GM19239 (cell line): ENCODE data around the gene AKT2.

Source experiments
- DNase-seq: peaks from one replicate; pipeline ENCODE4 v3.0.0; 2011; ENCODE audit warnings: low spot score; ENCODE audit not compliant: insufficient read length
- FAIRE-seq: peaks from 2 replicates; lab custom pipeline; 2011; peaks lifted over from hg19 to GRCh38; lab: Jason Lieb, UNC

AKT2 gene

DNA sequence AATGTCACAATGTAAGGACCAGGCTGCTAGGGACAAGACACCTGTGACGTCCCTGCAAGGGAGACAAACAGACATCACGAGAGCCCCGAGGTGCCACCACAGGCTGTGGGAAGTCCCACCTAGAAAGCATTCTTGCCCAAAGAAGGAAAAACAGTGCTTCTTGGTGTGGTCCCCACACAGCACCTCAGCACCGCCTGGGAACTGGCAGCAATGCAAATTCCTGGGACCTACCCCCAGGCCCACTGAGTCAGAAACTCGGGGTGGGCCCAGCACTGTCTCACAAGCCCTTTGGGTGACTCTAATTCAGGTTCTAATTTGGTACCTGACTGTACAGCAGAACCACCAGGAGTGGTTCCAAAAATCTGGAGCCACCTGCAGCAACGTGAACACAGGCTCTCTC is 44.8 kb downstream of the AKT2 start:
- FAIRE-seq (no peak), DNase-seq (no peak)

DNA sequence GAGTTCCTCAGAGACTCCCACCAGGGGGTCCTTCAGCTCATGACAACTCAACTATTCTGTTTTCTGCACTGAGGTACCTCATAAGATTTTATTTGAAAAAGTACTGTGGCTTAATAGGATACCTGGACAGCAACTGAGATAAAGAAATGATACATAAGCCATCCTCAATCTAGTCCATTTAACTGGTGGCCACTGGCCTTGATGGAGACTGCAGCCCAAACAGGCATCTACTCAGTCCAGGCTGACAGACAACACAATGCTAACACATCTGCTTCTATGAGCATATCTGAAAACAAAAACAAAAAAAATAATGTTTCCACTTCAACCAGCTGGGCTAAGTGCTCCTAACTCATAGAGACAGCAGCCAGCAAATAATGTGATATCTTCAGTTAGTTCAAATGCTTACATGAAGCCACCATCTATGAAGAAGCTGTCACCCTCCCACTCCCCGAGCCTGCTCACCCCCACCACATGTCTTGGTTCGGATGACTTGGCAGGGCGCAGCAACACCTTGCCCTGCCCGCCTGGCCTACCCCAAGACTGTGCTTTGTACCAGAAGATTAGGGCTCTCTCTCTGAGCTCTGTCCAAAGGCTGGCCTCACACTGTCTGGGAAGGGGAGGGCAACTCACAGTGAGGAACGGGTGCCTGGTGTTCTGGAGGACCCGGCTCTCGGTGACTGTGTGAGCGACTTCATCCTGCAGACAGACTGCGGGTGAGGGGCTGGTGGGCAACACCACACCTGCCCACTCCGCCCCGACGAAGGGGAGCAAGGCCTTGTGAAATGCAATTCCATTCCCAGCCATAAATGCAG is 45.5 kb downstream of the AKT2 start:
- DNase-seq (no peak), FAIRE-seq (no peak)

DNA sequence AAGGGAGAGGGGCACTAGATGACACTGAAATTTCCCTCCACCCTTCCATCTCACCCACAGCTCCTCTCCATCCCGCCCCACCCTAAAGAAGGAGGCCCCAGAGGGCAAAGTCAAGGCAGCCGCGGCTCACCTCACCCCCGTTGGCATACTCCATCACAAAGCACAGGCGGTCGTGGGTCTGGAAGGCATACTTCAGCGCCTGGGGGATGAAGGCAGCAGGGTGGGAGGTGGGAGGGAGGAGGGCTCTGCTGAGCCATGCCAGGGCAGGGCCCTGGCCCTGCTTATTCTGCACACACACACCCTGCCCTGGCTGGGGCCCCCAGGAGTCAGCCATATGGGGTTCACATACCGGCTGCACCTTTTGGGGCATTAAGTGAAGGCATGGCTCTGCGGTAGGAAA is 46.4 kb downstream of the AKT2 start:
- no peak for DNase-seq
- no peak for FAIRE-seq

DNA sequence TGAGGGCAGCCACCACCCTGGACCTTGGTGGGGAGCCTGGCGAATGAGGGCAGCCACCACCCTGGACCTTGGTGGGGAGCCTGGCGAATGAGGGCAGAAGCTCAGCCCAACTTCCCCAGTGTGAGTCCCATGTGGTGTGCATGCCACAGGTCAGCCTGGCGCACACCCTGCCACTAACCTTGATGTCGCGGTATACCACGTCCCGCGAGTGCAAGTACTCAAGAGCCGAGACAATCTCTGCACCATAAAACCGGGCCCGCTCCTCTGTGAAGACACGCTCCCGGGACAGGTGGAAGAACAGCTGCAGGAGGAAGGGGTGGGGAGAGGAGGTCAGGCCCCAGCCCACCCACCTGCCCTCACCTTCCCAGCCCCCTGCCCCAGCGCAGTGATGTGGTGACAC is 47.4 kb downstream of the AKT2 start:
- FAIRE-seq (no peak), DNase-seq (no peak)

DNA sequence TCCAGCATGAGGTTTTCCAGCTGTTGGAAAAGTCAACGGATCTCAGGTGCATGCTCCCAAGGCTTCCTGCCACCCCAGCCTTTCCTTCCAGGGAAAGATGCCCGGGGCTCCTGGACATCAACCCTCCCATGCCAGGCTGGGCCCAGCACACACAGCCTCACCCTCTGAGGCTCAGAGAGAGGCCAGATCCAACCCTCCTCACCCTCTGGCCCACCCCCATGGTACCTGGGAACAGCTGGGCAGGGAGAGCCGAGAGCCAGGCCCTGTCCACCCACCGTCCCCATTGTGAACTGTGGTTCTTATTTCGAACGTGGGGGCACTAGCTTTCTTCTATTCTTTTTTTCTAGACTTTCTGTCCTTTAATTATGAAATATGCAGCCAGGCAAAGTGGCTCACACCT is 48.8 kb downstream of the AKT2 start:
- FAIRE-seq (no peak), DNase-seq (no peak)

DNA sequence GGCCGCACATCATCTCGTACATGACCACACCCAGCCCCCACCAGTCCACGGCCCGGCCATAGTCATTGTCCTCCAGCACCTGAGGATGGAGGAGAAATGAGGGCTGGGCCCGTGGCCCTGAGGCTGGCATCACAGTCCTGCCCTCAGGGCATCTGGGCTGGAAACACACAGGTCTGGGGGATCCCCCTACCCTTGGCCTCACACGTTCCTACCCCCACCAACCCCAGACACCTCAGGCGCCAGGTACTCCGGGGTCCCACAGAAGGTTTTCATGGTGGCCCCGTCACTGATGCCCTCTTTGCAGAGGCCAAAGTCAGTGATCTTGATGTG is 49.2 kb downstream of the AKT2 start:
- FAIRE-seq (no peak), DNase-seq (no peak)

DNA sequence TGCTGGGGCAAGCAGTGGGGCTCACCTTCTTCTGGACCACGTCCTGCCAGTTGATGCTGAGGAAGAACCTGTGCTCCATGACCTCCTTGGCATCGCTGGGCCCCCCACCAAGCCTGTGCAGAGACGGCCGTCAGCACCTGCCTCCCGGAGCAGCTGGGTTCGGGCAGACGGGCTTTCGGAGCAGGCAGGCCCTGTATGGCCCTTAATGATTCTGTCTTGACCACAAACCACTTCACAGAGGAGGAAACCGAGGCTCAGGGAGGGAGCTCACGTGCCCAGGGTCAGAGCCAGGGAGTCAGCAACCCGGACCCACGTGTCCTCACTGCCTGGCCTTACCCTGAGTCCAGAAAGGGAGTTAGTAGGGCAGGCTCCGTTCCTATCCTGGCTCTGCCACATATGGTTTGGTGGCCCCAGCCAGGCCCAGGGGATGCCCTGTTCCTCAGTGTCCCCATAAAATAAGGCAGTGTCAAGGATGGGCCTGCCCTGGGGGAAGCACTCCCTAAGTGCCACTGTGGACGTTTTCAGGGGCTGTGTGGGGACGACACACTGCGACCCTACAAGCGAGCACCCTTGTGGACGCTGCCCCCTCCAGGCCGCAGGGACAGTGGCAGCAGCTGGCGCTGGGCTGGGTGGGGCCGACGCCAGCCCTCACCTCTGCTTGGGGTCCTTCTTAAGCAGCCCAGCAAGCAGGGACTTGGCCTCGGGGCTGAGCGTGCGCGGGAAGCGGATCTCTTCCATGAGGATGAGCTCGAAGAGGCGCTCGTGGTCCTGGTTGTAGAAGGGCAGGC is 49.7 kb downstream of the AKT2 start:
- DNase-seq (no peak), FAIRE-seq (no peak)

DNA sequence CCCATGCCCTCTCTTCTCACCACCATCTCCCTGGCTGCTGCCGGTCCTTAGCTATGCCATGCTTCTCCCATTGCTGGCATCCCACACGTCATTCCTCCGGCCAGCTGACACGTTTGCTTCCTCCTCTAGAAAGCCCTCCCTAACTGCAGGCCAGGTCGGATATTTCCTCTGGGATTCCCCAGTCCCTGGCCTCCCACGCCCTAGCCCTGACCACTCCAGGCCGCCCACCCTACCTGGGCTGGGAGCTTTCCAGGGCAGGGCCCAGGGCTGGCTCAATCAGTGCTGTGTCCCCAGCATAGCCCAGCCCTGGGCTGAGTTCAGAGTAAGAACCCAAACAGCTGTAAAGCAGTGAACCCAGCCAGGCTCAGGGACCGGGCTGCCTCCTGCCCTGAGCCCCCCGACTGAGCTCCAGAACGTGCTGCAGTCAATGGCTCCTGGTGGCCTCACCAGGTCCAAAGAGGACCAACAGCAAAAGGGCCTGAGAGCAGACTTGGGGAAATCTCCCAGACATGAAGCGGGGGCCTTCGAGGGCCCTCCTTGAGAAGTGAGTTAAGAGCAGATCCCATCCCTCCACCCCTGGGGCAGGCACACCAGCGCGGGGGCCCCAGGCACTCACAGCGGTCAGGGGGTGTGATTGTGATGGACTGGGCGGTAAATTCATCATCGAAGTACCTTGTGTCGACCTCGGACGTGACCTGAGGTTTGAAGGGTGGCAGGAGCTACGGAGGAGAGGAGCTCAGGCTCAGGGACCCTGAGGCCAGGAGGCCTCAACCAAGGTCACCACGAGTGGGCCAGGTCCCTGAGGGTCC is 50.5 kb downstream of the AKT2 start:
- FAIRE-seq, result no peak
- no peak for DNase-seq

DNA sequence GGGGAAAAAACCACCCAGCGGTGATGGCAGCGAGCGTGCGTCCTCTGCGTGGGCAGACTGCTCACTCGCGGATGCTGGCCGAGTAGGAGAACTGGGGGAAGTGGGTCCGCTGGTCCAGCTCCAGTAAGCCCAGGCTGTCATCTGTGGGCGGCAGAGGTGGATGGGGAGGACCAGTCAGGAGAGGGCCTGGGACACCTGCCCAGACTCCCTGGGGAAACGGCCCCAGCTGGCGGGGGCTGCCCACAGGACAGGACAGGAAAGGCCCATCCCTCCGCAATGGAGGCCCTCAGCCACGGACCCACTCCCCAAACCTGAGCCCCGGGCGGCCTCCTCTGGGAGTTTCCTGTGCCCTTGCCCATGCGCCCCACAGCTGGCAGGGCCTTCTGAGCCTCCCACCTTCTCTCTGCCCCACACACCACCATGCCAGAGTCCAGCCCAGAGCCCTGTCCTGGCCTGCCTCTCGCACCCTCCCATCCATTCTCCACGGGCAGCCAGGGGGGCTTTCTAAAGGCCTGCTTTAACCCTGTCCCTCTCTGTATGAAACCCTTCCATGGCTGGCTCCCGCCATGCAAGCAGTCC is 51.2 kb downstream of the AKT2 start:
- FAIRE-seq, result no peak

DNA sequence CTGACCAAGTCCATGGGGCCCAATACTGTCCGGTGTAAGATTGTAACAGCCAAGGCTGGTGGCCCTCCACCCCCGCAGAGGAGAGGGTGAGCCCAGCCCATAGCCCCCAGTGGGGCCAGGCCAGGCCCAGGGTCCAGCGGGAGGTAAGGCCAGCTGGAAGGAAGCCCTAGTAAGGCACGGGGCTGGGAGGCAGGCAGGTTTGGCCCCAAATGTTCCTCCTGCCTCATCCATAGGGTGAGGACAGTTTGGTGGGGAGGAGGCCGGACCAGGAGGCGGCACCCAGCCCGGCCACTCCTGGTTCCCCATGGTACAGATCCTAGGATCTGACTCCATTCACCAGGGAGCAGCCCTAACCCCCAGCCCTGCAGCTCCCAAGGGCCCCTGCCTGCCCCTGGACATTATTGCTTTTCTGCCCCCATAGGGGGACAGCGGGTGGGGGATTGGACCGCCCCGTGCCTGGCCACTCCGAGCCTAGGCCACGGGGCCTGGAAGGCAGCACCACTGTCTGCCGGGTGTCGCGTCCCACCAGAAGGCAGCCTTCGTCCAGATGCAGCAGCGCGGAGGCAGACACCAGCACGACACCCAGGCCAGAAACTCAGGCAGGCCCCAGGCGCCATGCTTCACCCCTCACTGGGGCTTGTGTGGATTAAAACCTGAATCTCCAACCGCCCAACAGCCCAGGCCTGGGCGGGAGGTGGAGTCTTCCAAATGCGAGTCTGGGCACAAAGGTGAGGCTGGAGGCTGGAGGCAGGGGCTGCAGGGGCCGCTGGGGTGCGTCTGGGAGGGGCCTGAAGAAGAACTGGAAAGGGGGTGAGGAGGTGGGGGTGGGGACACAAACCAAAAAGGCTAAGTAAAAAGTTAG is 52.0 kb downstream of the AKT2 start:
- DNase-seq (no peak), FAIRE-seq (no peak)

More for the DNA sequence above, 51.2 kb downstream of the AKT2 start:
- DNase-seq, result no peak

DNA sequence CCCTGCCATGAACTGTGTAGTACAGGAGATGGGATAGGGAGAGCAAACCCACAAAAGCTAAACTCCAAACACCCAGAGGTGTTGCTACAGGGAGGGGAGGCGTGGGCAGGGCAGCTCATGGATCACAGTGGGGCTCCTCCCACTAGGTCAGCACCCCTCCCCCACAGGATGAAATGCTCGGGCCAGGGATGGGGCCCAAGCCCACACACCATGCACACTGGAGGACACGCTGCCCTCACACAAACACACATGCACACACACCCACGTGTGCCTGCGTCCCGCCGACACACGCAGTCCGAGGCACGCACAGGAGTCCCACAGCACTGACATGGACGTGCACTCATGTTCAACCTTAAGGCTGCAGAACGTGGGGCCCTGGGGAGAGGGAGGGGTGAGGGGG is 52.7 kb downstream of the AKT2 start:
- DNase-seq, result no peak

DNA sequence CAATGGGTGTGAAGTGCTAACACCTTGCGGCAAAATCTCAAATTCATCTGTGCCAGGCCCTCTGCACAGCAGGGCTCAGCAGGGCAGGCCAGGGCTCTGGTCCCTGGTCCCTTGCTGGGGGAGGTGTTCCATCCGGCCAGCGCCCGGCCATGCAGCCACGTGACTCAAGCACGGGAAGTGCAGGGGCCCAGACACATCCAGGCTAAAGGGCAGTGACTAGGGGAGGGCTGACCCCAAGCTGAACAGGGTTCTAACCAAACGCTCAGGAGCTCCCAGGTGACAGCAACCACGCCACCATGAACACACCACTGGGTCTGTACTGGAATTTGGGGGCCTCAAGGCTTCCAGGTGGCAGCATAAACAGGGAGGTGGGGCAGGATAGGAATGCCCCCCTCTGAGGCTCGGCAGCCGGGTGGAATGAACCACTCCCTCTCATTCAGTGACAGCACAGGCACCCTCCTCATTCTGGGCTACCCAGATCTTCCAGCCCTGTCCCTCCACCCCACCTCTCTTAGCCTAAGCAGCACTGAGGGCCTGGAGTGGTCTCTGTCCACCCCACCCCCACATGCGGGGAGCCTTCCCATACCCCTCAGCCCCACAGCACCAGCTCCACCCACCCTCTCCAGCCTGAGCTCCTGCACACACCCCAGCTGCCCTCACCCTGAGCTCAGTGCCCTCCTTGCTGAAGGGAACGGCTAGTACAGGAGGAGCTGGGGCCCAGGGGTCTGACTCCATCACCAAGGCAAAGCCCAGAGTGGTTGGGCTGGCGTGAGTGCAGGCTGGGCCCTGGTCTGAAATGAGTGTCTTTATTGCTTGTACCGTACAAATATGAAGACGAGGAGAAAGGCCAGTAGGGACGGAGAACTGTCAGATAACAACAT is 53.4 kb downstream of the AKT2 start:
- no peak for DNase-seq

More for the DNA sequence above, 52.7 kb downstream of the AKT2 start:
- no peak for FAIRE-seq

DNA sequence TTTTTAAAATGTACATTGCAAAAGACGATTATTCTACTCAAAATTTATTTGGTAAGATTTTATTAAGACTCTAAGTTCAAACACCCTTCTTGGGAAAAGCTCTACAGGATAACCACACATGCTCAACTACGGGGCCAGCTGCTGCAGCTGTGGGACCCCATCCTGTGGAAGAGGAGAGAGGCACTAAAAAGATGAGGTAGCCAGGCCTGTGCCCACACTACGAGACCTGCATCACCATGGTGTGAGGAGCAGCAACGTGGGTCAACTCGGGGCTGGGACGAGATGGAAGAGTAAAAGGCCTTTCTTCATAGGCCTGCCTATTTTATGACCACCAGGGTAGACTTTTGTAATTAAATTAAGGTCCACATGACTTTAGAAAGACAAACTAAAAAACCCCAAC is 54.1 kb downstream of the AKT2 start:
- FAIRE-seq, result no peak
- DNase-seq, result no peak

More for the DNA sequence above, 53.4 kb downstream of the AKT2 start:
- no peak for FAIRE-seq

DNA sequence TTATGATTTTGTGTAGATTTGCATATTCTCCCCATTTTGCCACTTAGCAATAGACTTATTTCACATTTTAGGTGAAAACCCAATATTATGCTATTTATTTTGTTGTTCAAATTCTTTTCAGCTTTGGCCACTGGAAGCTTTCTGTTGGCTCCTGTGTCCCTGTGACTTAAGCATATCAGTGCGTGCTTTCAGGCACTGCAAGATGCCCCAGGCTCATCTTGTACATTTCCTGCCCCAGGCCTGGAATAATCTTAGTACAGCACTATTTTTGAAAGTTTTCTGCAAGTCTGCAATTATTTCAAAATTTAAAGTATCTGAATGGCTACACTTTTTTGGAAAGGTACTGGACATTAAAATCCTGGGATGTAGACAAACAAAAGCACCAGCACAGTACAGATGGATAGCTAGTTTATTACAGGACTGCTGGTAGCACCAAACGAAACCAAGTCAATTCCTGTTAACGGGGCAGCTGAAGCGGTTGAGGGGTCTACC is 55.2 kb downstream of the AKT2 start:
- DNase-seq (no peak), FAIRE-seq (no peak)

DNA sequence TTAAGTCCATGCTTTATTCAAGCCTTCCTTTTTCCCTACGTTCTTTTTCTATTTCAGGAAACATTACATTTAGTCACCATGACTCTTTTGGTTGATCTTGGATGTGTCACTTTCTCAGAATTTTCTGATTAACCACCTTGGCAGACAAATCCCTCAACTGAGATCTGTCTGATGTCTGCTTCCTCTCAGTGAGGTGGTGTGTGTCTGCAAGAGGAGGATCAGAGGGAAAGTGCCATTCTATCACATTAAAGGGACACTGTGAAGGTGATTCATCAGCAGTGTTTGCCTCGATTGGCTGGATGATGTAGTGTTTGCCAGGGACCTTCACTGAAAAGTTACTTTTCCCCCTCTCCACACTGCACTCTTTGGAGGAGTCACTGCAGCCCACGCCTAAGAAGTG is 55.7 kb downstream of the AKT2 start:
- no peak for DNase-seq
- no peak for FAIRE-seq

DNA sequence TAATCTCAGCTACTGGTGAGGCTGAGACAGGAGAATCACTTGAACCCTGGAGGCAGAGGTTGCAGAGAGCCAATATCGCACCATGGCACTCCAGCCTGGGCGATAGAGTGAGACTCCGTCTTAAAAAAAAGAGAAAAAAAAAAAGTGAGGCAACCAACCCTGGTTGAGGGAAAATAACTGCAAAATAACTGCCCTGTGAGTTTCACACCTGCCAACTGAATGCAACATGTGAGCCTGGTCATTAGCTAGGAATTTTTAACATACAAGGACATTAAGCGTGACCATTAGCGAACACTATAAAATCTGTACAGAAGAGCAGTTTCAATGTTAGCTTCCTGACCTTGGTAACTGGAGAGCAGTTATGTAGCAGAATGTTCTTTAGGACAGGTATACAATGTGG is 56.3 kb downstream of the AKT2 start:
- DNase-seq, result no peak
- no peak for FAIRE-seq

DNA sequence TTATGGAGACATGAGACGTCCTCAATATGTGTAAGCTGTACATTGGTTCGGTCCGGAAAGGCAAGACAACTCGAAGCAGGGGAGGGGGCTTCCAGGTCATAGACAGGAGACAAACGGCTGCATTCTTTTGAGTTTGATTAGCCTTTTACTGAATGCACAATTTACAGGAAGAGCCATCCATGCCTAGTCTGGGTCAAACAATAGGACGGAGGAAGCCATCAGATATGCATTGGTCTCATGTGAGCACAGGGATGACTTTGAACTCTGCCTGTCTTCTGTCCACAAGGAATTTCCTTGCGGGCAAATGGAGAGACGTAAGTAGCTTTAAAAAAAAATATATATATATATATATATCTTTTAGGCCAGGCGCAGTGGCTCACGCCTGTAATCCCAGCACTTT is 56.8 kb downstream of the AKT2 start:
- FAIRE-seq, result no peak
- no peak for DNase-seq

DNA sequence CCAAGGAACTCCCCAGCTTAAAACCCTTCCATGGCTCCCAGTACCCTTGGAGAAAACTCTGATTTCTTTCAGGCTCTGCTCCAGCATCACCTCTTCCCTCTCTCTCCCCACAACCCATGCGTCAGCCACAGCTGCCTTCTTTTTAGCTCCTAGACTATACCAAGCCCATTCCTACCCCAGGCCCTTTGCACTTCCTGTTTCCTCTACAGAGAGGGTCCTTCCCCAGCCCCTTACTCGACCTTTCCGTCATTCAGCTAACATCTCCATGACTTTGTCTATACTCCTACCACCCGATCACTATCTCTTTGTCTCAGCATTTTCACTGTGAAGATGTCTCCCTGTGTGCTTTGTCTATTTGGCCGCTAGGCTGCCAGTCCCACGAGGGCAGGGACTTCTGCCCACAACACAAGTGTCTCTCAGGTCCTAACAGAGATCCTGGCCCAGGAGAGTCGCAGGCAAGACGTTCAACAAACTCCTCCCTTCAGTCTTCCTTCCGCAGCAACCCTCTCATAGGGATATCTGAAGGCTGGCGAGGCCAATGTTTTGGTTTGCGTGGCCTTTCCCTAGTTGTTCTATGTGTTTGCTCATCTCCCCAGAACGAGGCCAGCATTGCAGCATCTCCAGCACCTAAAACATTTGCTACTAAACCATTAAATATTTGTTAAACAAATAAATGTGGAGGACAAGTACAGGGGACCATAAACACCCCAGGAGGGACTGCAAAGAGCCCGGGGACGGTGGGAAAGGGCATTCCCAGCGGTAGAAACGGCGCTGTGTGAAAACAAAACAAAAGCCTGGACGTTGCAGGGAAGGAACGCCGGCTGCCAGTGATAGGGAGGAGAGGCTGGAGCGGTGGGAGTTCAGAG is 59.5 kb downstream of the AKT2 start:
- FAIRE-seq, result no peak
- DNase-seq, result no peak
